Suprapubic skin (tissue), 4 donors: Measurements from ENCODE around the gene EXOC3. TPM values are rescaled to one million over a fixed set of nuclear protein-coding genes. Genes with fewer than 3 reads are reported as not detected.

ENCODE experiments used
- DNase-seq, 2 donors: peaks; one replicate each; pipeline ENCODE4 v3.0.0-alpha.2; 2019; ENCODE audit warnings: low spot score in 2 of 2
- H3K27ac ChIP-seq: fragments of 200-600 bp; sonication (generic); one replicate; pipeline ENCODE4 v1.5.1; 2019
- H3K27me3 ChIP-seq: fragments of 200-600 bp; sonication (generic); one replicate; pipeline ENCODE4 v1.5.1; 2019
- H3K36me3 ChIP-seq: fragments of 200-600 bp; sonication (generic); one replicate; pipeline ENCODE4 v1.5.1; 2019
- H3K4me1 ChIP-seq: fragments of 200-600 bp; sonication (generic); one replicate; pipeline ENCODE4 v1.5.1; 2019
- H3K4me3 ChIP-seq: fragments of 200-600 bp; sonication (generic); one replicate; pipeline ENCODE4 v1.5.1; 2019; ENCODE audit warnings: mild to moderate bottlenecking
- H3K9me3 ChIP-seq: fragments of 200-600 bp; sonication (generic); one replicate; pipeline ENCODE4 v1.5.1; 2019
- EP300 ChIP-seq: sonication (generic); formaldehyde crosslinking; IDR thresholded peaks from one replicate; pipeline ENCODE4 v1.6.1; 2017; ENCODE audit warnings: antibody characterized with exemption
- POLR2A ChIP-seq, 2 donors: fragments of 450-650 bp; IDR thresholded peaks; one replicate each; pipeline ENCODE4 v1.6.1; 2017; ENCODE audit warnings: antibody characterized with exemption in 2 of 2, mild to moderate bottlenecking in 2 of 2, moderate library complexity in 2 of 2
- POLR2AphosphoS5 ChIP-seq, 3 donors: sonication (generic); formaldehyde crosslinking; IDR thresholded peaks; one replicate each; pipeline ENCODE4 v1.6.1; 2017; ENCODE audit warnings: antibody characterized with exemption in 3 of 3
- WGBS: methylation state at CpG from one replicate; pipeline ENCODE4 v1.1.5; 2018; 5-methylcytosine and 5-hydroxymethylcytosine counted together
- total RNA-seq, 4 donors: library from RNA; depleted of rRNA; stranded (reverse); fragments of >200 nt; gene quantifications; one replicate each; pipeline ENCODE4 v1.1.0, GENCODE V29; 2016
- TF ChIP-seq, protein P1 (sequence below), 2 donors: fragments of 200-600 bp in 1 of 2; fragments of 450-650 bp in 1 of 2; sonication (generic) in 1 of 2; IDR thresholded peaks; one replicate each; pipeline ENCODE4 v1.5.1; 2016 to 2019; ENCODE audit warnings: antibody characterized with exemption in 2 of 2, mild to moderate bottlenecking in 1 of 2, moderate library complexity in 1 of 2

EXOC3 gene
- total RNA-seq, 4 donors from 2014 or later = 68.9 to 199 (median 83.4) TPM

DNA sequence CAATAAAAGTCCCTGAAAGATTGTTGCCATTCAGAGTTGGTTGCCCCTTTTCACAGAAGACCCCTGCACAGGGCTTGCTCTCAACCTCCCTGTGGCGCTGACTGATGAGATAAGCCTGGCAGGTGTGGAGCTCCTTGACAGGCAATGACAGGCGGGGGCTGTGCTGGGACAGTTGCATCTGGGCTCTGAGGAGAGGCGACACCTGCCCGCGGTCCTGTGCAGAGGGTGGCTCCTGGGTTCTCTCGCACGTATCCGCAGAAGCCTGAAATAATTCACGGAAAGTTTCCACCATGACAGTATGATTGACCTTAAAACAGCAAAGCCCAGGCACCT lies 19.8 kb upstream of the EXOC3 start:
- no peak for TF ChIP-seq EP300
- no peak for TF ChIP-seq POLR2A (IDR thresholded peaks at IDR 0.05)
- TF ChIP-seq, protein P1, sequence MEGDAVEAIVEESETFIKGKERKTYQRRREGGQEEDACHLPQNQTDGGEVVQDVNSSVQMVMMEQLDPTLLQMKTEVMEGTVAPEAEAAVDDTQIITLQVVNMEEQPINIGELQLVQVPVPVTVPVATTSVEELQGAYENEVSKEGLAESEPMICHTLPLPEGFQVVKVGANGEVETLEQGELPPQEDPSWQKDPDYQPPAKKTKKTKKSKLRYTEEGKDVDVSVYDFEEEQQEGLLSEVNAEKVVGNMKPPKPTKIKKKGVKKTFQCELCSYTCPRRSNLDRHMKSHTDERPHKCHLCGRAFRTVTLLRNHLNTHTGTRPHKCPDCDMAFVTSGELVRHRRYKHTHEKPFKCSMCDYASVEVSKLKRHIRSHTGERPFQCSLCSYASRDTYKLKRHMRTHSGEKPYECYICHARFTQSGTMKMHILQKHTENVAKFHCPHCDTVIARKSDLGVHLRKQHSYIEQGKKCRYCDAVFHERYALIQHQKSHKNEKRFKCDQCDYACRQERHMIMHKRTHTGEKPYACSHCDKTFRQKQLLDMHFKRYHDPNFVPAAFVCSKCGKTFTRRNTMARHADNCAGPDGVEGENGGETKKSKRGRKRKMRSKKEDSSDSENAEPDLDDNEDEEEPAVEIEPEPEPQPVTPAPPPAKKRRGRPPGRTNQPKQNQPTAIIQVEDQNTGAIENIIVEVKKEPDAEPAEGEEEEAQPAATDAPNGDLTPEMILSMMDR (IDR thresholded peaks at IDR 0.05) = no peak
- no peak for TF ChIP-seq POLR2AphosphoS5 (IDR thresholded peaks at IDR 0.05)
- peak in 1 of 2 donors; percentile 72 for DNase-seq

DNA sequence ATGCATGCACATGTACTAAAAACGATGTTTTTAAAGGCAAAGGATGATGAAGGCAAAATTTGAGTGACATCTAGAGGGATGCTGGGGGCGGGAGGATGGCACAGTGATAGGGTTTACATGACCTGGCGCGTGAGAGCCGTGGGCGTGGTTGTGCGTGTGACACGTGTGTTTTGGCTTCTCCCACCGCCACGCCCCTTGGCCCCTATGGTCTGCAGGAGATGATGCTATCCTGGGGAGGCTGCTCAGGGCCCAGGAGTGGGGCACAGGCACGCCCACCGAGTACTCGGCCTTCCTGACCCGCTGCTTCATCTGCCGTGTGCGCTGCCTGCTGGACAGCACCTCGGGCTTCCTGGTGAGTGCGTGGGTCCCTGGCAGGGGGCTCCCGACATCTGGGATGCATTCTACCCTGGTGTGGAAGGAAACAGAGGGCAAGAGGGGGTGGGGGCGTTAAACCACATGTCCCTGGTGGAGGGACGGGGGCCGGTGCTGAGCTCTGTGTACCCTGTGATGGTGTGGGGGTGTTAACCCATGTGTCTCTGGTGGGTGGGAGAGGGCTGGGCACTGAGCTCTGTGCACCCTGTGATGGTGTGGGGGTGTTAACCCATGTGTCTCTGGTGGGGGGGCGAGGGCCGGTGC lies 19.2 kb upstream of the EXOC3 start:
- H3K27ac ChIP-seq = no peak overlapping the region
- TF ChIP-seq POLR2AphosphoS5 (IDR thresholded peaks at IDR 0.05) (no peak), POLR2A (IDR thresholded peaks at IDR 0.05) (no peak), EP300 (no peak)
- TF ChIP-seq, protein P1 (IDR thresholded peaks at IDR 0.05) = no peak
- H3K36me3 ChIP-seq = no peaks in the 10 kb centered on the region
- no peaks in the 10 kb centered on the region for H3K4me1 ChIP-seq
- WGBS = 54% methylated on average over 18 of the region's 24 CpGs
- no peaks in the 10 kb centered on the region for H3K9me3 ChIP-seq
- H3K27me3 ChIP-seq = no peaks in the 10 kb centered on the region
- peak in 1 of 2 donors; percentile 72 for DNase-seq
- H3K4me3 ChIP-seq = no peak overlapping the region

More for the DNA sequence above, 19.8 kb upstream of the EXOC3 start:
- 86% methylated on average over 9 of the region's 9 CpGs for WGBS
- H3K4me3 ChIP-seq = no peak overlapping the region
- H3K27me3 ChIP-seq = no peaks in the 10 kb centered on the region
- H3K9me3 ChIP-seq = no peaks in the 10 kb centered on the region
- no peaks in the 10 kb centered on the region for H3K4me1 ChIP-seq
- H3K27ac ChIP-seq = no peak overlapping the region
- no peaks in the 10 kb centered on the region for H3K36me3 ChIP-seq

DNA sequence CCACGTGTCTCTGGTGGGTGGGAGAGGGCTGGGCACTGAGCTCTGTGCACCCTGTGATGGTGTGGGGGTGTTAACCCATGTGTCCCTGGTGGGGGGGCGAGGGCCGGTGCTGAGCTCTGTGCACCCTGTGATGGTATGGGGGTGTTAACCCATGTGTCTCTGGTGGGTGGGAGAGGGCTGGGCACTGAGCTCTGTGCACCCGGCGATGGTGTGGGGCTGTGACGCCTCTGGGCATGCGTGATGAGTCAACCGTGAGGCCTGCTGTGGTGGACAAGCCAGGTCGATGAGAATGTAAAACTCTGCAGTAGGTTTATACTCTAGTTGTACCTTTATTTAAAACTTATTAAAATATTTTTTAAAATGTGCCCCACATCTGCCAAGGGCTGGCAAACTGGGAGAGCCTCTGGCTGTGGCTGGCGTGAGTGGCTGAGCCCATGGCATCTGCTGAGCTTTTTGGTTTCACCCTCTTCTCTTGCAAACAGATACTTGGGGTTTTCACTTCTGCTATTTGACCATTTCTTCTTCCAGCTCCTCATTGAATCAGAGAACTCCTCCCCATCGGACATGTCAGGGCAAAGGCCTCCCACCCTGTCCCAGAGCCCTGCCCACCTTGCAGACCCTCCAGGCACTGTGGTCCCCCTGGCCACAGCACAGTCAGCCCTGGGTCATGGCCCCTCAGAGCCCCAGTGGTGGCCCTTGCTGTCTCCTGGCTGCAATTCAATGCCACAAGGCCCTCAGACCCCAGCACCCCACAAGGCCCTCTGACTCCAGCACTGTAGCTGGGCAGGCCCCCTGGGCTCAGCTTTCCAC lies 18.5 kb upstream of the EXOC3 start:
- Histone ChIP-seq H3K27me3 (no peaks in the 10 kb centered on the region), H3K27ac (no peak overlapping the region), H3K4me1 (peaks cover 3% of the 10 kb centered on the region), H3K36me3 (no peaks in the 10 kb centered on the region), H3K4me3 (no peak overlapping the region), H3K9me3 (no peaks in the 10 kb centered on the region)
- TF ChIP-seq EP300 (no peak), POLR2A (IDR thresholded peaks at IDR 0.05) (no peak), POLR2AphosphoS5 (IDR thresholded peaks at IDR 0.05) (no peak)
- TF ChIP-seq, protein P1 (IDR thresholded peaks at IDR 0.05) = no peak
- WGBS = 68% methylated on average over 11 of the region's 11 CpGs
- DNase-seq = no peak

DNA sequence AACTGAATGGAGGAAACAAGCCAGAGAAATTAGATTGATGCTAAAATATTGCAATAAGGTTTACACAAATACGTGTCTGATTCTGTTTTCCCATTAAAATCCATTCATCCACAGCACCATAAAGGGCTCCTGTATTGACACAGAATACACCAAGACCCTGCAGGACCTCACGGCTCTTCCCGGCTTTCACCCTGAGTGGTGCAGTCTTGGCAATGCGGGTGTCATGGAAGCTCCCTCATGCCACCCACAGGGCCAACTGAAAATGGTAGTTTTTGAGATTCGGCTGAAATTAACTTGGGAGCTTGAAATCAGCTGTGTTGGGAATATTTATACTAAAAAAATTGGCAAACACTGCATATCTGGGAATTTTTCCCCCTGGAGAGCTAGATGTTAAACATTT lies 17.3 kb upstream of the EXOC3 start:
- WGBS = 63% methylated on average over 5 of the region's 5 CpGs
- Histone ChIP-seq H3K36me3 (no peaks in the 10 kb centered on the region), H3K4me3 (no peak overlapping the region), H3K27ac (no peak overlapping the region), H3K4me1 (peaks cover 16% of the 10 kb centered on the region), H3K27me3 (no peaks in the 10 kb centered on the region), H3K9me3 (no peaks in the 10 kb centered on the region)
- TF ChIP-seq EP300 = no peak
- no peak for DNase-seq

DNA sequence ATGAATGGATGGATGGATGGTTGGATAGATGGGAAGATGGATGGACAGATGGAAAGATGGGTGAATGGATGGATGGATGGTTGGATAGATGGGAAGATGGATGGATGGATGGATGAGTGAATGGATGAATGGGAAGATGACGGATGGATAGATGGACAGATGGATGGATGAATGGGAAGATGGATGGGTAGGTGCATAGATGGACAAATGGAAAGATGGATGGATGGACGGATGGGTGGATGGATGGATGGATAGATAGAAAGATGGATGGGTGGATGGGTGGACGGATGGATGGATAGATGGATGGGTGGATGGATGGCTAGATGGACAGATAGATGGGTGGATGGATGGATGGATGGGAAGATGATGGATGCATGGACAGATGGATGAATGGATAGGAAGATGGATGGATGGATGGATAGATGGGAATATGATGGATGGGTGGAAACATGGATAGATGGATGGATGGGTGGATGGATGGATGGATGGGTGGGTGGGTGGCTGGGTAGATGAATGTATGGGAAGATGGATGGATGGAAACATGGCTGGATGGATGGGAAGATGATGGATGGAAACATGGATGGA lies 16.5 kb upstream of the EXOC3 start:
- no peaks in the 10 kb centered on the region for H3K36me3 ChIP-seq
- no peak for TF ChIP-seq POLR2A (IDR thresholded peaks at IDR 0.05)
- TF ChIP-seq, protein P1 (IDR thresholded peaks at IDR 0.05) = no peak
- no peak for TF ChIP-seq POLR2AphosphoS5 (IDR thresholded peaks at IDR 0.05)
- no peak for TF ChIP-seq EP300
- WGBS = 72% methylated on average over 3 of the region's 3 CpGs
- no peaks in the 10 kb centered on the region for H3K9me3 ChIP-seq
- DNase-seq = no peak
- no peak overlapping the region for H3K27ac ChIP-seq
- H3K4me3 ChIP-seq = no peak overlapping the region
- no peaks in the 10 kb centered on the region for H3K27me3 ChIP-seq
- H3K4me1 ChIP-seq = peaks cover 18% of the 10 kb centered on the region
